ENCODE measurements around the gene PPP2R1B. TPM values are rescaled to one million over a fixed set of nuclear protein-coding genes. Genes with fewer than 3 reads are reported as not detected.
A peak's percentile ranks its signal among the peaks of the same experiment; 100 is the strongest.
"Not testable (repeated sequence)": the region's sequence is repeated elsewhere in the genome, so short reads cannot be mapped to it uniquely, and the experiment has no call there.

Gene PPP2R1B
- total RNA-seq, 1 donor: 38.9 TPM

DNA sequence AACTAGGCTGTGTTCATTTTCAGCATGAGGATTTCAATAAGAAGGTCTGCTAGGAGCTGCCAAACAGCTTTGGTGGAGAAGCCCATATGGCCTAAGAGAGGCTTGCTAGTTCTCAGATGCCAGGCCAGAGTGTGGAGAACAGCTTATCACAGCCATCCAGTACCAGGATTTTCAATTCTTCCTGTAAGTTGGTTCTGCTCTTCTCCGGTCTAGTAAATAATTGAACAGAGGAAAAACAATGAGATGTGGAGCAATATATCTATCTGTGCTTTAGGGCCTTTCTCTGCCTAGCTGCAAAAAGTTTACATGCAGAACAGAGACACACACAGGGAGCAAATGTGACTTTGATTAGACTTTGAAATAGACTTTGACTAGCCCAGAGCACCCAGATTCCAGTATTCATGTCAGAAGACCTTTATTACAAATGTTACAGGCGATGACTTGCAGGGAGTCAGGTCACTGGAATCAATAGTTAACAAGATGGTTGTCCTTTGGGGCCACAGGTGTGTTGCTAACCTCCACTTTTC lies 19.8 kb upstream of the PPP2R1B start:
- no peak for DNase-seq (ENCODE audit: low read depth)
- TF ChIP-seq, protein P1, sequence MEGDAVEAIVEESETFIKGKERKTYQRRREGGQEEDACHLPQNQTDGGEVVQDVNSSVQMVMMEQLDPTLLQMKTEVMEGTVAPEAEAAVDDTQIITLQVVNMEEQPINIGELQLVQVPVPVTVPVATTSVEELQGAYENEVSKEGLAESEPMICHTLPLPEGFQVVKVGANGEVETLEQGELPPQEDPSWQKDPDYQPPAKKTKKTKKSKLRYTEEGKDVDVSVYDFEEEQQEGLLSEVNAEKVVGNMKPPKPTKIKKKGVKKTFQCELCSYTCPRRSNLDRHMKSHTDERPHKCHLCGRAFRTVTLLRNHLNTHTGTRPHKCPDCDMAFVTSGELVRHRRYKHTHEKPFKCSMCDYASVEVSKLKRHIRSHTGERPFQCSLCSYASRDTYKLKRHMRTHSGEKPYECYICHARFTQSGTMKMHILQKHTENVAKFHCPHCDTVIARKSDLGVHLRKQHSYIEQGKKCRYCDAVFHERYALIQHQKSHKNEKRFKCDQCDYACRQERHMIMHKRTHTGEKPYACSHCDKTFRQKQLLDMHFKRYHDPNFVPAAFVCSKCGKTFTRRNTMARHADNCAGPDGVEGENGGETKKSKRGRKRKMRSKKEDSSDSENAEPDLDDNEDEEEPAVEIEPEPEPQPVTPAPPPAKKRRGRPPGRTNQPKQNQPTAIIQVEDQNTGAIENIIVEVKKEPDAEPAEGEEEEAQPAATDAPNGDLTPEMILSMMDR (IDR thresholded peaks at IDR 0.05; ENCODE audit: insufficient read depth, low read depth, low read length): no peak
- no peak overlapping the region for H3K4me3 ChIP-seq (ENCODE audit: low read depth, low read length)

DNA sequence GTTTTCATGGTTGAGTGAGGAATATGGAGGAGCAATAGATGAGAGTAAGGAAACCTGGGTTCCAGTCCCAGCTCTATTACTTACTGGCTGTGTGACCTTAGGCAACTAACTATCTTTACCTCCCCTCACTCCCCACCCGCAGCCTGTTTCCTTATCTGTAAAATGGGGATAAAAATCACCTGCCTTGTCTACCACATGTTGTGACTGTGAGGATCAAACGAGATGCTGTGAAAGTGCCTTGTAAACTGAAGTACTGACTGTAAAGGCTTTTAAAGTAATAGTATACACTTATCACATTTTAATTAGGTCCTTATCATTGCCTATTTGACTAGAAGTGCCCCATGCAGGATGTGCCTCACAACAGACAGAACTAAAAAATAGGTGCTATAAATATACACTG lies 18.9 kb upstream of the PPP2R1B start:
- TF ChIP-seq, protein P1 (IDR thresholded peaks at IDR 0.05; ENCODE audit: insufficient read depth, low read depth, low read length): no peak
- no peak overlapping the region for H3K4me3 ChIP-seq (ENCODE audit: low read depth, low read length)
- DNase-seq (ENCODE audit: low read depth): no peak

DNA sequence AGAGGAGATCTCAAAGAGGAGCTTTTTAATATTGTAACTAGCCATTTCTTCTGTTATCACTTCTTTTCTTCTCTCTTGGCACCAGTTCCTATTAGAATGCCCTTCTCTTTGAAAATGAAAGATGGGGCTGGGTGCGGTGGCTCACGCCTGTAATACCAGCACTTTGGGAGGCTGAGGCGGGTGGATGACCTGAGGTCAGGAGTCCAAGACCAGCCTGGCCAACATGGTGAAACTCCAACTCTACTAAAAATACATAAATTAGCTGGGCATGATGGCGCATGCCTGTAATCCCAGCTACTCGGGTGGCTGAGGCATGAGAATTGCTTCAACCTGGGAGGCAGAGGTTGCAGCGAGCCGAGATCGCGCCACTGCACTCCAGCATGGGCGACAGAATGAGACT lies 18.1 kb upstream of the PPP2R1B start:
- H3K4me3 ChIP-seq (ENCODE audit: low read depth, low read length); DNase-seq (ENCODE audit: low read depth): not testable (repeated sequence)

DNA sequence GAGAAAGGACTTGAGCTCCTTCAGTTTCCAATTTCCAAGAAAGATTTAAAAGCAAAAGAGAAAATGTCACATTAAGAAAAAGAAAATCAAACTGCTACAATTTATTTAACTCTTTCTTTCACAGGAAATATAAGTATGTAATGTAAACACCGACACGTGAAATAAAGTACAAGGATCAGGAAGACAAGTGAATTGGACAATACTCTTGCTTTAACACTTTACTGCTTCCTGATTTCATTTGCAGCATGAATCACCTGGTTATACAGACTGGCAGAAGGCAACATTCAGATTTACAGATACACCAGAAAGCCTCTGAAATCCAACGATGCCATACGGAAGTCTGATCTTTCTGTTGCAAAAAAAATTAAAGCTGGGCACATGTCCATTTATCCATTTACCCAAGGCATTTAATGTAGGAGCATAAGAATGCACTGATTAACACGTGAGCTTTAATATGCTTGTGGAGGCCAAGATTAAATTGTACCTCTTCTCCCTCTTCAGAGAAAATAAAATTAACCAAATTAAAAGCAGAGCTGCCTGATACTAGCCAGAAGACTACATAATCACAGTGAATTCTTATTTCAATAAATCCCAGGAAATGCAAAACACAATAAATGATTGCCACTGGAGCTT lies 16.0 kb upstream of the PPP2R1B start:
- H3K4me3 ChIP-seq (ENCODE audit: low read depth, low read length): no peak overlapping the region
- TF ChIP-seq, protein P1 (IDR thresholded peaks at IDR 0.05; ENCODE audit: insufficient read depth, low read depth, low read length): no peak
- no peak for DNase-seq (ENCODE audit: low read depth)

DNA sequence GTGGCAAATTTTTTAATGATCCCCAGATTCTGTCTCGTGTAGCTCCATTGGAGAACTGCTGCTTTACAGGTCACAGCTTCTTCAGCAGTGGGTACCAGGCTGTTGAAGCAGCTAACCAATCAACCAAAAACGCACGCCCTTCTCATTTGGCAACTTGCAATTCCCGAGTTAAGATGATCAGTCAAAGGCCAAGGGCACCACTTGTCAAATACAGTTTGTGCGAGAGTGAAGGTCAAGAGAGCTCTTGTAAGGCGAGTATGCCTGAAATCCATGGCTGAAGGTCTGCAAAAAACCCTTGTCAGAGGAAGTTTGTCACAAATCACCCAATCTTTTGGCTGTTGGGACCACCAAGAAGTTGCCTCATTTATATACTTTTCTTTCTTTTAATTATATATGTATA lies 12.9 kb upstream of the PPP2R1B start:
- no peak for DNase-seq (ENCODE audit: low read depth)
- H3K4me3 ChIP-seq (ENCODE audit: low read depth, low read length): no peak overlapping the region
- TF ChIP-seq, protein P1 (IDR thresholded peaks at IDR 0.05; ENCODE audit: insufficient read depth, low read depth, low read length): no peak

DNA sequence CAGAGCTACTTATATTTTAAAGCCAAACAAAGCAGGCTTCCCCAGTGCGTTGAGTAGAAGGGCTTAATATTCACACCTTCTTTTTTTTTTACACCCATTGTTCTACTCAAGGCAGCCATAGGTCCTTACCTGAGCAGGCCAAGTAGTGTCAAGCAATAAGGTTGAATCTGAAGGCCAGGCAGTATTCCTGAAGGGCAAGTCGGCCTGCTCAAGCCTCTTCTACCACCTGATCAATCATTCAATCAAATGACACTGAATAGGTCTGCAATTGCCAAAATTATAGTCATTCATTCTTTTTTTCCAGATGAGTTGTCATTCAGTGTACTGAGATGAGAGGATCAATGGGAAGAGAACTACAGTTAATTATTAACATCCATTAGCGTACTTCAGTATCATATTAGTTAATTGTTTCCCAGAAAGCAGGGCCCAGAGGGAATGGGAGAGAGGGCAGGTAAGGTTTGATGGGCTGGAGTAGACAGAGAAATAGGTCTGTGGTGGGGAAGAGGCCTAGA lies 11.9 kb upstream of the PPP2R1B start:
- no peak overlapping the region for H3K4me3 ChIP-seq (ENCODE audit: low read depth, low read length)
- no peak for DNase-seq (ENCODE audit: low read depth)
- TF ChIP-seq, protein P1 (IDR thresholded peaks at IDR 0.05; ENCODE audit: insufficient read depth, low read depth, low read length): no peak

DNA sequence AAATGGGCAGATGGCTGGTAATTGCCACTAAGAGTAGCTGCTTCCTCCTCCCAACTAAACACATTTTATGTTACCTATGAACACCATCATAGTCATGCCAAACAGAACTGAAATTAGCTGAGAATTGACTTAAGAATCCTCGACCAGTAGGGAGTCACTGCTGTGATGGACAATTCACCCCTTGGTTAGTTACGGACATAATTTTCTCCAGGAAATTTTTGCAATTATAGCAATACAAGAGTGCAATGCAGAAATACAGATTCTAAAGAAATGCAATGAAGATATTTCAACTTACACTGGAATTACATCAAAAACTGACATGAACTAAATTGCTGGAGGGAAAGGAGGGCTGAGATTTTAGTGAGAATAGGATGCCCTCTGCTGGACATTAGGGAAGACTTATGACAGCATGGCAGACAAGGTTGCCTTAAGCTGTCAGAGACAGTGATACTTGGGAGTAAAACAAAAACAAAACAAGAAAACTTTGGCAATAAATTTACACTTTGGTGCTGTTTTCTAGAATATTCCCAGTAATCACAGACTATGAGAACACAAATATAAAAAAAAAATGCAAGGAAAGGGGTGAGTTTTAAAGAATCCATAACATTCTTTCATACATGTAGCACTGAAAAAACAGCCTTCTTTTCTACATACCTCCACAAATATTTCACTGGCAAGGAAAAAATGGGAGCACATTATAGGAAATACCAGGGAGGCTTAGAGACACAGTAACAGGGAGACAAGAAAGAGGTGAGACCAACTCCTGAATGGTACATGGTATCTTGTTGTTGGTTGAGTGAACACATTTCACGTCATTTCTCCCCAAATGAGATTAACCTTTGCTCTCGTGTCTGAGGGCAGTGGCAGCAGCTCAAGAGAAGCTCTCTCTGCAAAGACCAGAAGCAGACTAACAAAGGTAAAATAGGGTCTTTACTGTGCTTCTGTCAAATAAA lies 11.2 kb upstream of the PPP2R1B start:
- H3K4me3 ChIP-seq (ENCODE audit: low read depth, low read length): no peak overlapping the region
- TF ChIP-seq, protein P1 (IDR thresholded peaks at IDR 0.05; ENCODE audit: insufficient read depth, low read depth, low read length): peak; percentile 77
- DNase-seq (ENCODE audit: low read depth): peak; percentile 84
